ENCODE results near the gene PPP3CA. TPM values are rescaled to one million over a fixed set of nuclear protein-coding genes. Genes with fewer than 3 reads are reported as not detected.

The PPP3CA gene
- total RNA-seq, 1 donor from 2014 or later: 16.7 TPM

DNA sequence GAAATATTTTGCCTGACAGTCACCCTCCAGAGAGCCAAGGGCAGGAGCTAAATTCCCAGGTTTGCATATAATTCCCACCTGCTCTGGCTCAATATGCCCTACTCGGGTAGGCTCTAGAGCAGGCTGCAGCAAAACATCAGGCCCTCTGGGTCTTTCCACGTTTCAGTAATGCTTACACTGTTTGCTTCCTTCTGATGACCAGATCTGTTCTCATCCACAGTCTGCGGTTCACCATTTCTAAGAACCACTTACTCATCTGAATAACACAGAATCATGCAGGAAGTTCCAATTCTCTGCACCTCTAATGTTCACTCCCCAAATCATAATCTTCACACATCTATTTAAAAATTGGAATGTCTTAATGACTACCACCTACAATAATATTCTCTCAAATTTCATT lies 141.4 kb downstream of the PPP3CA start:
- no peaks in the 10 kb centered on the region for H3K9me3 ChIP-seq (replicated peaks)
- no peak for DNase-seq
- no peaks in the 10 kb centered on the region for H3K36me3 ChIP-seq
- no peak overlapping the region for H3K4me3 ChIP-seq
- H3K27ac ChIP-seq (replicated peaks): no peak overlapping the region
- H3K4me1 ChIP-seq: peaks cover 4% of the 10 kb centered on the region
- H3K27me3 ChIP-seq (ENCODE audit: low read depth): no peaks in the 10 kb centered on the region
- intact Hi-C loops (cut with micrococcal nuclease): no loop called here
- no peak for TF ChIP-seq CTCF (IDR thresholded peaks at IDR 0.05; ENCODE audit: borderline replicate concordance)

DNA sequence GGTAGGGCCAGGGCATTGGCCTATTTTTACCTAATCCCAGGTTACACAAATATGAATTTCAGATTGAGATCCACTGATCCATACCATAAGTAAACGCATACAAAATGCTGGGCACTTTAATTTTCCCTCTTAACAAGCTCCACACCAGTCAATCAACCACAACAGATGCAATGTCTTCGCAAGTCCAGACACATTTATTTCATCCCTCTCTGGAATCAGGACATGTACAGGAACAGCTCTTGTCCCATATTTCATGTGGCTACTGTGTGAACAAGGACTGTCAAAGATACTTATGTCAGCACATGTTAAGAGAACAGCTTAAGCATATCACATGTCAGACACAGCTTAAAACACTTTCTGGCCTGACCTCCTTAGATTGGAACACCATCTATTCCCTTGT lies 145.9 kb downstream of the PPP3CA start:
- no peak overlapping the region for H3K27ac ChIP-seq (replicated peaks)
- H3K36me3 ChIP-seq: no peaks in the 10 kb centered on the region
- no peak for TF ChIP-seq CTCF (IDR thresholded peaks at IDR 0.05; ENCODE audit: borderline replicate concordance)
- H3K27me3 ChIP-seq (ENCODE audit: low read depth): no peaks in the 10 kb centered on the region
- H3K4me3 ChIP-seq: no peak overlapping the region
- H3K4me1 ChIP-seq: peaks cover 27% of the 10 kb centered on the region
- no peaks in the 10 kb centered on the region for H3K9me3 ChIP-seq (replicated peaks)
- no peak for DNase-seq
- intact Hi-C loops (cut with micrococcal nuclease): no loop called here

DNA sequence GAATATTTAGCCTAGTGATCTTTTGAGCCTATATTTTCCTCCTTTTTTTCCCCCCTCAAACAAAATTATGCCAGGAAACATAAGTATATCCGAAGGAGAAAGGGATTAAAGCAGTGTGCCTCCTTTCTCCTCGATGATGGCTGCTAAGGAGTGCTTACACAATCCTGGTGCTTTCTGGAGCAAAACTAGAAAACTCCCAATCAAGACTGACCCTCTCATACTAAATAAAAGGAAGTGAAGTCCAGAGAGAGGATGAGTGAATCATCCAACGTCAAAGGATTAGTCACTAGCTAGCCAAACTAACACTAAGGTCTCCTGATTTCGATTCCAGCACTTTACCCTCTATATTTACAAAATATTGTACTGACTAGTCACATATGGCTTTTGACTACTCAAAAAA lies 146.8 kb downstream of the PPP3CA start:
- Histone ChIP-seq H3K9me3 (replicated peaks) (no peaks in the 10 kb centered on the region), H3K27ac (replicated peaks) (no peak overlapping the region), H3K4me1 (peaks cover 27% of the 10 kb centered on the region), H3K27me3 (ENCODE audit: low read depth) (no peaks in the 10 kb centered on the region), H3K36me3 (no peaks in the 10 kb centered on the region), H3K4me3 (no peak overlapping the region)
- intact Hi-C loops (cut with micrococcal nuclease): no loop called here
- no peak for TF ChIP-seq CTCF (IDR thresholded peaks at IDR 0.05; ENCODE audit: borderline replicate concordance)
- no peak for DNase-seq

- H3K27ac ChIP-seq (replicated peaks): no peak overlapping the region
- no peak overlapping the region for H3K4me3 ChIP-seq
- DNase-seq: no peak
- intact Hi-C loops (cut with micrococcal nuclease): loop anchor here (10.0 kb wide), 1 partner anchor 145 kb away; the partner anchor contains the start of gene PPP3CA
- no peaks in the 10 kb centered on the region for H3K27me3 ChIP-seq (ENCODE audit: low read depth)
- H3K9me3 ChIP-seq (replicated peaks): no peaks in the 10 kb centered on the region
- no peaks in the 10 kb centered on the region for H3K36me3 ChIP-seq
- H3K4me1 ChIP-seq: peaks cover 27% of the 10 kb centered on the region
- no peak for TF ChIP-seq CTCF (IDR thresholded peaks at IDR 0.05; ENCODE audit: borderline replicate concordance)
Observed at GRCh38 chr4:101199507-101200285, 147.6 kb downstream of the PPP3CA start.

GRCh38 chr4:101198682-101199339 lies 148.5 kb downstream of the PPP3CA start:
- peaks cover 27% of the 10 kb centered on the region for H3K4me1 ChIP-seq
- intact Hi-C loops (cut with micrococcal nuclease): loop anchor here (10.0 kb wide), 1 partner anchor 146 kb away; the partner anchor contains the start of gene PPP3CA
- H3K27ac ChIP-seq (replicated peaks): no peak overlapping the region

More at GRCh38 chr4:101198682-101199339, 148.5 kb downstream of the PPP3CA start:
- no peaks in the 10 kb centered on the region for H3K9me3 ChIP-seq (replicated peaks)
- DNase-seq: no peak
- H3K36me3 ChIP-seq: no peaks in the 10 kb centered on the region
- H3K27me3 ChIP-seq (ENCODE audit: low read depth): no peaks in the 10 kb centered on the region
- no peak overlapping the region for H3K4me3 ChIP-seq
- TF ChIP-seq CTCF (IDR thresholded peaks at IDR 0.05; ENCODE audit: borderline replicate concordance): no peak
